ENCODE measurements around the gene MYBPH. TPM values are rescaled to one million over a fixed set of nuclear protein-coding genes. Genes with fewer than 3 reads are reported as not detected.

Gene MYBPH
- total and polyA plus RNA-seq, 2 donors (not counting 1 experiment from before 2014, with no cell fraction given) = not detected

GRCh38 chr1:203156280-203156679, 19.3 kb downstream of the MYBPH start:
- Mint-ChIP-seq H3K27me3 (peaks cover 18% of the 10 kb centered on the region), H3K4me3 (no peak overlapping the region), H3K27ac (no peak overlapping the region), H3K4me1 (no peaks in the 10 kb centered on the region), H3K9me3 (ENCODE audit: insufficient read depth) (peaks cover 8% of the 10 kb centered on the region)
- Histone ChIP-seq H3K4me2 (replicated peaks; ENCODE audit: low read depth, low read length, poor library complexity, severe bottlenecking) (no peak overlapping the region), H3K4me3 (ENCODE audit: control extremely low read depth in 1 of 5, extremely low read depth in 1 of 5, insufficient read depth in 1 of 5, low read depth in 2 of 5, low read length in 4 of 5) (no peak overlapping the region), H3K36me3 (replicated peaks in 1 of 2; ENCODE audit: control extremely low read depth in 1 of 2, control insufficient read depth in 1 of 2, extremely low read depth in 1 of 2, insufficient read depth in 2 of 2, low read length in 1 of 2) (no peaks in the 10 kb centered on the region), H3K79me2 (ENCODE audit: control insufficient read depth, insufficient read depth, low read length) (no peaks in the 10 kb centered on the region), H3K4me1 (ENCODE audit: control insufficient read depth in 2 of 2, insufficient read depth in 2 of 2, low read length in 2 of 2) (no peaks in the 10 kb centered on the region), H3K27me3 (replicated peaks in 1 of 4; ENCODE audit: control extremely low read depth in 1 of 4, control insufficient read depth in 3 of 4, insufficient read depth in 4 of 4, low read length in 3 of 4) (peaks cover 0 to 4% (median 1%) of the 10 kb centered on the region in 4 experiments), H3K9ac (ENCODE audit: low read length) (no peak overlapping the region), H3K9me3 (ENCODE audit: control extremely low read depth in 1 of 3, control insufficient read depth in 2 of 3, insufficient read depth in 1 of 3, low read length in 2 of 3) (peaks cover 0 to 5% (median 4%) of the 10 kb centered on the region in 3 donors), H4K20me1 (ENCODE audit: control insufficient read depth, insufficient read depth, low read length, poor library complexity, severe bottlenecking) (no peaks in the 10 kb centered on the region), H3K27ac (ENCODE audit: low read length in 2 of 2) (no peak overlapping the region), H2AFZ (ENCODE audit: insufficient read depth, low read depth, low read length, poor library complexity, severe bottlenecking) (no peak overlapping the region)
- TF ChIP-seq EZH2 (IDR thresholded peaks at IDR 0.05; ENCODE audit: borderline replicate concordance, insufficient read depth, low read depth, low read length, poor library complexity, severe bottlenecking) (no peak), CTCF (IDR thresholded peaks at IDR 0.05) (no peak)
- 80% methylated on average over 1 of the region's 1 CpG for WGBS (ENCODE audit: insufficient coverage)
- DNase-seq (no peak), ATAC-seq (ENCODE audit: low read depth) (no peak)
- ChIA-PET POLR2A (no interaction called here), CTCF (no interaction called here)
- intact Hi-C loops (cut with micrococcal nuclease) = no loop called here

GRCh38 chr1:203153989-203154821, 21.4 kb downstream of the MYBPH start:
- peaks cover 0 to 4% (median 1%) of the 10 kb centered on the region in 4 experiments for H3K27me3 ChIP-seq (replicated peaks in 1 of 4; ENCODE audit: control extremely low read depth in 1 of 4, control insufficient read depth in 3 of 4, insufficient read depth in 4 of 4, low read length in 3 of 4)
- TF ChIP-seq EZH2 (IDR thresholded peaks at IDR 0.05; ENCODE audit: borderline replicate concordance, insufficient read depth, low read depth, low read length, poor library complexity, severe bottlenecking) (no peak), CTCF (IDR thresholded peaks at IDR 0.05) (no peak)
- H3K9me3 ChIP-seq (ENCODE audit: control extremely low read depth in 1 of 3, control insufficient read depth in 2 of 3, insufficient read depth in 1 of 3, low read length in 2 of 3) = peaks cover 0 to 5% (median 4%) of the 10 kb centered on the region in 3 donors
- H3K9ac ChIP-seq (ENCODE audit: low read length) = no peak overlapping the region
- POLR2A ChIA-PET = no interaction called here
- intact Hi-C loops (cut with micrococcal nuclease) = no loop called here
- CTCF ChIA-PET = no interaction called here
- peaks cover 6% of the 10 kb centered on the region for H3K9me3 Mint-ChIP-seq (ENCODE audit: insufficient read depth)
- H2AFZ ChIP-seq (ENCODE audit: insufficient read depth, low read depth, low read length, poor library complexity, severe bottlenecking) = no peak overlapping the region
- DNase-seq = no peak
- H3K4me1 ChIP-seq (ENCODE audit: control insufficient read depth in 2 of 2, insufficient read depth in 2 of 2, low read length in 2 of 2) = no peaks in the 10 kb centered on the region
- H3K4me3 Mint-ChIP-seq = no peak overlapping the region
- H3K4me1 Mint-ChIP-seq = no peaks in the 10 kb centered on the region
- H4K20me1 ChIP-seq (ENCODE audit: control insufficient read depth, insufficient read depth, low read length, poor library complexity, severe bottlenecking) = no peaks in the 10 kb centered on the region
- no peak overlapping the region for H3K4me2 ChIP-seq (replicated peaks; ENCODE audit: low read depth, low read length, poor library complexity, severe bottlenecking)
- H3K4me3 ChIP-seq (ENCODE audit: control extremely low read depth in 1 of 5, extremely low read depth in 1 of 5, insufficient read depth in 1 of 5, low read depth in 2 of 5, low read length in 4 of 5) = no peak overlapping the region
- no peaks in the 10 kb centered on the region for H3K36me3 ChIP-seq (replicated peaks in 1 of 2; ENCODE audit: control extremely low read depth in 1 of 2, control insufficient read depth in 1 of 2, extremely low read depth in 1 of 2, insufficient read depth in 2 of 2, low read length in 1 of 2)
- 86% methylated on average over 9 of the region's 13 CpGs for WGBS (ENCODE audit: insufficient coverage)
- no peaks in the 10 kb centered on the region for H3K79me2 ChIP-seq (ENCODE audit: control insufficient read depth, insufficient read depth, low read length)
- H3K27ac Mint-ChIP-seq = no peak overlapping the region
- H3K27ac ChIP-seq (ENCODE audit: low read length in 2 of 2) = no peak overlapping the region
- peaks cover 8% of the 10 kb centered on the region for H3K27me3 Mint-ChIP-seq
- ATAC-seq (ENCODE audit: low read depth) = no peak

Data from B cell (primary cell).